HUES64 (cell line): ENCODE data around the gene ZBTB8OS.
"Not testable (repeated sequence)": the region's sequence is repeated elsewhere in the genome, so short reads cannot be mapped to it uniquely, and the experiment has no call there.

ENCODE experiments used
- H3K27ac ChIP-seq: 2 replicates; pipeline ENCODE4 v1.7.0; 2013; ENCODE audit warnings: low read depth, low read length, inconsistent platforms
- H3K27me3 ChIP-seq: 2 replicates; pipeline ENCODE4 v1.6.1; 2013; ENCODE audit warnings: mild to moderate bottlenecking, low read length; ENCODE audit not compliant: insufficient read depth
- H3K36me3 ChIP-seq: 2 replicates; pipeline ENCODE4 v1.6.1; 2013; ENCODE audit warnings: mild to moderate bottlenecking, low read length; ENCODE audit not compliant: insufficient read depth
- H3K4me1 ChIP-seq: 2 replicates; pipeline ENCODE4 v1.6.1; 2013; ENCODE audit warnings: mild to moderate bottlenecking, low read length, moderate library complexity; ENCODE audit not compliant: insufficient read depth
- H3K4me3 ChIP-seq: 2 replicates; pipeline ENCODE4 v1.5.1; 2013; ENCODE audit warnings: mild to moderate bottlenecking, low read length, moderate library complexity
- H3K9ac ChIP-seq: 2 replicates; pipeline ENCODE4 v1.6.1; 2013; ENCODE audit warnings: mild to moderate bottlenecking, low read depth, low read length
- H3K9me3 ChIP-seq: 2 replicates; pipeline ENCODE4 v1.6.1; 2013; ENCODE audit warnings: low read depth, low read length; ENCODE audit not compliant: insufficient read depth
- WGBS: fragments of 150-250, 120-280 bp; methylation state at CpG from one replicate; pipeline ENCODE4 v1.1.7; 2013; ENCODE audit warnings: missing lambda C conversion rate; 5-methylcytosine and 5-hydroxymethylcytosine counted together

Gene ZBTB8OS

GRCh38 chr1:32647308-32648134 lies 2.8 kb downstream of the ZBTB8OS start:
- Histone ChIP-seq H3K9me3 (no peaks in the 10 kb centered on the region), H3K27me3 (no peaks in the 10 kb centered on the region), H3K9ac (no peak overlapping the region), H3K4me3 (no peak overlapping the region), H3K27ac (no peak overlapping the region), H3K36me3 (peaks cover 17% of the 10 kb centered on the region), H3K4me1 (peaks cover 7% of the 10 kb centered on the region; the same call in 1 of the 2 replicates)
- WGBS = 98% methylated on average over 5 of the region's 6 CpGs

DNA sequence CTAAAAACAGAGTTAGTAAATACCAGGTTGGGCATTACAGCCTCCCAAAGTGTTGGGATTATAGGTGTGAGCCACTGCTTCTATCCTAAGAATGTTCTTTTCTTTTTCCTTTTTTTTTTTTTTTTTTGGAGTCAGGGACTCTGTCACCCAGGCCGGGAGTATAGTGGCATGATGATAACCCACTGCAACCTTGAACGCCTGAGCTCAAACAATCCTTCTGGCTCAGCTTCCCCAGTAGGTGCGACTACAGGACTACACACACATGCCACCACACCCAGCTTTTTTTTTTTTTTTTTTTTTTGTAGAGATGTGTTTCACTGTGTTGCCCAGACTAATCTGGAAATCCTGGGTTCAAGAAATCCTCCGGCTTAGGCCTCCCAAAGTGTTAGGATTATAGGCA lies 5.9 kb downstream of the ZBTB8OS start:
- Histone ChIP-seq H3K36me3 (peaks cover 9% of the 10 kb centered on the region; the same call in 1 of the 2 replicates), H3K4me1 (no peaks in the 10 kb centered on the region), H3K9me3 (no peaks in the 10 kb centered on the region), H3K27ac (no peak overlapping the region), H3K4me3 (no peak overlapping the region), H3K27me3 (no peaks in the 10 kb centered on the region), H3K9ac (no peak overlapping the region)
- WGBS = 92% methylated on average over 3 of the region's 4 CpGs

GRCh38 chr1:32642292-32642827 lies 8.0 kb downstream of the ZBTB8OS start:
- not testable (repeated sequence) for H3K9ac ChIP-seq, H3K27me3 ChIP-seq, H3K4me3 ChIP-seq, H3K4me1 ChIP-seq, H3K9me3 ChIP-seq
- WGBS = 20% methylated on average over 8 of the region's 8 CpGs
- H3K27ac ChIP-seq = peak overlapping the region; percentile 81; the same call in 1 of the 2 replicates
- peaks cover 13% of the 10 kb centered on the region for H3K36me3 ChIP-seq

- Histone ChIP-seq H3K27me3 (no peaks in the 10 kb centered on the region), H3K9me3 (no peaks in the 10 kb centered on the region), H3K27ac (no peak overlapping the region), H3K36me3 (peaks cover 11% of the 10 kb centered on the region), H3K9ac (no peak overlapping the region), H3K4me3 (no peak overlapping the region), H3K4me1 (peaks cover 22% of the 10 kb centered on the region)
- 92% methylated on average over 1 of the region's 1 CpG for WGBS
Measured at GRCh38 chr1:32639489-32640075, 10.8 kb downstream of the ZBTB8OS start.

DNA sequence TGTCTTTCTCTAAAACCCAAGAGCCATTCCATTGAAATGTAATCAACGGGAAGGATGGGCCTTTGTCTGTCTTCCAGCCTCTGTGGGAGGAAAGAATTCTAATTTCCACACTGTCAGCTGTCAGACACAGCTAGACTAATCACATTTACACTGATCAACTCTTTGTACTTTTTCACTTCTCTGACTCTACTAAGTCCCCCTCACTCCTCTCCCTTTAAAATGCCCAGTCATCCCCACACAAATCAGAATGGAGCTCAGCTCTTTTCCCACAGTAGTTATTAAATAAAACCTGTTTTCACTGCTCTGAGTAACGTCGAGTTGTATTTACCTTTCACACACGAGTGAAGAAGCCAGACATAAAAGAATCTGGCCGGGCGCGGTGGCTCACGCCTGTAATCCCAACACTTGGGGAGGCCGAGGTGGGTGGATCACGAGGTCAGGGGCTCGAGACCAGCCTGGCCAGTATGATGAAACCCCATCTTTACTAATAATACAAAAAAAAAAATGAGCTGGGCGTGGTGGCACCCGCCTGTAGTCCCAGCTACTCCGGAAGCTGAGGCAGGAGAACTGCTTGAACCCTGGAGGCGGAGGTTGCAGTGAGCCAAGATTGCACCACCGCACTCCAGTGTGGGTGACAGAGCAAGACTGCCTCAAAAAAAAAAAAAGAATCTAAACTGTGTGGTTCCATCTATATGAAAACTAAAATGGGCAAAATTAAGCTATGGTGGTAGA lies 13.3 kb downstream of the ZBTB8OS start:
- Histone ChIP-seq H3K27me3 (no peaks in the 10 kb centered on the region), H3K9me3 (no peaks in the 10 kb centered on the region), H3K9ac (peak overlapping the region; percentile 19; the same call in 1 of the 2 replicates), H3K4me3 (0 out of 2 replicates have a peak overlapping the region, but pooled peaks have one; percentile 18), H3K36me3 (peaks cover 31% of the 10 kb centered on the region), H3K27ac (peak overlapping the region; percentile 71), H3K4me1 (peaks cover 37% of the 10 kb centered on the region)
- 66% methylated on average over 16 of the region's 16 CpGs for WGBS

DNA sequence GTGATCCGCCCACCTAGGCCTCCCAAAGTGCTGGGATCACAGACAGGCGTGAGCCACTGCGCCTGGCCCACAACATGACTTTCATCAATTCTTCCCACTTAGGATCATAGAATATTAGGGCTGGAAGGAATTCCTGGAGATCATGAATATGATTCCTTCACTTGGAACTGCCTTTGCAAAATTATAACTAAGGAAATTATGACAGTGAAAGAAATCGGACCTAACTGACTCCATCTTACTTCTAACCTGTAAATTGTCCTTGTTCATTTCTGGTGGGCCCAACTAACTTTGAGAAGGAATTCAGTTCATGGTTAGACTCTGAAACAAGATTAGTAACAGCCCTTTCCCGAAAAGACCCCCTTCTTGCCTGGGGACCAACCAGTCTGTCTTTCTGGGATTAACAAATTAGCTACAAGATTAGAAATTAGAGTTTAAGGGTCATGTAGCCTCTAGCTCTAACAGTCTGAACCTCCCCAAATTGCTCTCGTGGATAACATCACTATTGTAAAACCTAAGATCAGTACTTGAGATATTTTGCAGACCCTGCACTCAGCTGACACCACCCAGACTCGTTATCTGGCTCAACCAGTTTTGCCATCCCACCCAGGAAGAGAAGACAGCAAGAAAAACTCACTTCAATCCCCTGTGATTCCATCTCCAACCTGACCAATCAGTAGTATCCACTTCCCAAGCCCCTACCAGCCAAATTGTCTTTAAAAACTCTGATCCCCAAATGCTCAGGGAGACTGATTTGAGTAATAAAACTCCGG lies 14.7 kb downstream of the ZBTB8OS start:
- Histone ChIP-seq H3K4me1 (peaks cover 37% of the 10 kb centered on the region), H3K27ac (no peak overlapping the region; the same call in 1 of the 2 replicates), H3K9ac (0 out of 2 replicates have a peak overlapping the region, but pooled peaks have one; percentile 35), H3K36me3 (peaks cover 42% of the 10 kb centered on the region), H3K4me3 (no peak overlapping the region), H3K9me3 (no peaks in the 10 kb centered on the region), H3K27me3 (no peaks in the 10 kb centered on the region)
- WGBS = 91% methylated on average over 8 of the region's 8 CpGs

DNA sequence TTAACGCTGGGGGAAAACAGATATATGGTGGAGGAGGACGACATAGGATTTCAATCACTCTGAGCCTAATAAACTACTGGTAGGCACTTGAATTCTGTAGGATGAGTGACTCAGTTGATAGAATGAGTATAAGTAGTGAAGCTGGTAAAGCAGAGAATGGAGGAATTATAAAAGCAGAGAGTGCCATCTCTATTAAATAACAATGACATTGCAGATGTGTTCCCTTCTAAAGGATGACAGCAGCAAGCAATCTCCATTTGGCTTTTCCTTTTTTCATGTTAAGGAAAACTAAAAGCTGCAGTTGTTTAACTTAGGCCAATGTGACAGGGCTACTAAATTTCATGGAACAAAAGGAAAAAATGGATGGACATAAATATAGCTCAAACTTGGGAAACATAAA lies 17.5 kb downstream of the ZBTB8OS start:
- Histone ChIP-seq H3K27ac (peak overlapping the region; percentile 67), H3K4me1 (peaks cover 37% of the 10 kb centered on the region), H3K9me3 (no peaks in the 10 kb centered on the region), H3K27me3 (no peaks in the 10 kb centered on the region), H3K9ac (no peak overlapping the region), H3K36me3 (peaks cover 48% of the 10 kb centered on the region), H3K4me3 (no peak overlapping the region; the same call in 1 of the 2 replicates)
- 55% methylated on average over 2 of the region's 2 CpGs for WGBS

DNA sequence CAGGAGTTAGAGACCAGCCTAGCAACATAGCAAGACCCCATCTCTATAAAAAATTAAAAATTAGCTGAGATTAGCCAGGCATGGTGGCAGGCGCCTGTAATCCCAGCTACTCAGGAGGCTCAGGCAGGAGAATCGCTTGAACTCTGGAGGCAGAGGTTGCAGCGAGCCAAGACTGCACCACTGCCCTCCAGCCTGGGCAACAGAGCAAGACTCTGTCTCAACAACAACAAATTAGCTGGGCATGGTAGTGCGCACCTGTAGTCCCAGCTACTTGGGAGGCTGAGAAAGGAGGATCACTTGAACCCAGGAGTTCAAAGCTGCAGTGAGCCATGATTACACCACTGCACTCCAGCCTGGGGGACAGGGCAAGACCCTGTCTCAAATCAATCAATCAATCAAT lies 20.2 kb downstream of the ZBTB8OS start:
- Histone ChIP-seq H3K36me3 (peaks cover 67% of the 10 kb centered on the region), H3K4me1 (peaks cover 15% of the 10 kb centered on the region)
- H3K9ac ChIP-seq, H3K9me3 ChIP-seq, H3K27ac ChIP-seq, H3K27me3 ChIP-seq, H3K4me3 ChIP-seq: not testable (repeated sequence)
- WGBS = 97% methylated on average over 4 of the region's 4 CpGs

- Histone ChIP-seq H3K27me3 (no peaks in the 10 kb centered on the region), H3K36me3 (peaks cover 55% of the 10 kb centered on the region), H3K4me3 (no peak overlapping the region), H3K4me1 (peaks cover 3% of the 10 kb centered on the region), H3K9ac (no peak overlapping the region), H3K27ac (no peak overlapping the region), H3K9me3 (no peaks in the 10 kb centered on the region)
- WGBS = 94% methylated on average over 11 of the region's 11 CpGs
Measured at GRCh38 chr1:32627596-32628162, 22.7 kb downstream of the ZBTB8OS start.

- Histone ChIP-seq H3K9me3 (no peaks in the 10 kb centered on the region), H3K9ac (no peak overlapping the region), H3K4me3 (no peak overlapping the region), H3K4me1 (no peaks in the 10 kb centered on the region), H3K27ac (no peak overlapping the region), H3K36me3 (peaks cover 55% of the 10 kb centered on the region), H3K27me3 (no peaks in the 10 kb centered on the region)
- WGBS = 100% methylated on average over 1 of the region's 1 CpG
Measured at GRCh38 chr1:32626176-32626575, 24.2 kb downstream of the ZBTB8OS start.
